GM23338 (cell line): ENCODE data around the gene SMPD4. TPM values are rescaled to one million over a fixed set of nuclear protein-coding genes. Genes with fewer than 3 reads are reported as not detected.
"Not testable (repeated sequence)": the region's sequence is repeated elsewhere in the genome, so short reads cannot be mapped to it uniquely, and the experiment has no call there.

ENCODE experiments used
- ATAC-seq: fragments of 200-7000 bp; cut with Tn5 transposase; 3 replicates; pipeline ENCODE4 v1.9.1; 2020
- DNase-seq: peaks from one replicate; pipeline ENCODE4 v3.0.0-alpha.2; 2015; ENCODE audit warnings: low spot score
- H2AFZ ChIP-seq: fragments of 200-600 bp; sonication (generic); 2 replicates; pipeline ENCODE4 v1.8.0; 2016; ENCODE audit warnings: antibody characterized with exemption, mild to moderate bottlenecking, moderate library complexity
- H3F3A ChIP-seq: fragments of 200-600 bp; sonication (generic); replicated peaks from 2 replicates; pipeline ENCODE4 v1.8.0; 2017; ENCODE audit warnings: antibody characterized with exemption, mixed run types, low read depth
- H3K27ac ChIP-seq: fragments of 200-600 bp; sonication (generic); 2 replicates; pipeline ENCODE4 v1.6.1; 2016; ENCODE audit warnings: low read depth
- H3K27me3 ChIP-seq: fragments of 200-600 bp; sonication (generic); 2 replicates; pipeline ENCODE4 v1.8.0; 2016; ENCODE audit warnings: mild to moderate bottlenecking, mixed run types, moderate library complexity; ENCODE audit not compliant: insufficient read depth
- H3K36me3 ChIP-seq: fragments of 200-600 bp; sonication (generic); 2 replicates; pipeline ENCODE4 v1.8.0; 2016; ENCODE audit warnings: mild to moderate bottlenecking; ENCODE audit not compliant: insufficient read depth
- H3K4me1 ChIP-seq: fragments of 200-600 bp; sonication (generic); 2 replicates; pipeline ENCODE4 v1.8.0; 2016; ENCODE audit warnings: mild to moderate bottlenecking, moderate library complexity; ENCODE audit not compliant: insufficient read depth
- H3K4me2 ChIP-seq: fragments of 200-600 bp; sonication (generic); 2 replicates; pipeline ENCODE4 v1.7.1; 2017; ENCODE audit warnings: mixed run types
- H3K4me3 ChIP-seq: fragments of 200-600 bp; sonication (generic); 2 replicates; pipeline ENCODE4 v1.6.1; 2016; ENCODE audit warnings: mixed run types
- H3K79me2 ChIP-seq: fragments of 200-600 bp; sonication (generic); replicated peaks from 2 replicates; pipeline ENCODE4 v1.8.0; 2017; ENCODE audit warnings: mild to moderate bottlenecking; ENCODE audit not compliant: insufficient read depth
- H3K9me2 ChIP-seq: fragments of 200-600 bp; sonication (generic); 2 replicates; pipeline ENCODE4 v1.8.0; 2017; ENCODE audit not compliant: insufficient read depth
- H4K20me1 ChIP-seq: fragments of 200-600 bp; sonication (generic); replicated peaks from 2 replicates; pipeline ENCODE4 v1.8.0; 2017; ENCODE audit warnings: mild to moderate bottlenecking; ENCODE audit not compliant: insufficient read depth
- H3K27ac Mint-ChIP-seq: 2 replicates; pipeline ENCODE4 v1.8.0; 2020; ENCODE audit warnings: inconsistent platforms, mild to moderate bottlenecking, moderate library complexity, mixed read lengths
- H3K27me3 Mint-ChIP-seq: 3 replicates; pipeline ENCODE4 v1.8.0; 2022; ENCODE audit warnings: low read depth, mild to moderate bottlenecking, moderate library complexity, mixed read lengths, inconsistent platforms; ENCODE audit not compliant: insufficient read depth, poor library complexity
- H3K36me3 Mint-ChIP-seq: 3 replicates; pipeline ENCODE4 v1.8.0; 2021; ENCODE audit warnings: low read depth, mild to moderate bottlenecking, inconsistent platforms, moderate library complexity, mixed read lengths
- H3K4me1 Mint-ChIP-seq: 3 replicates; pipeline ENCODE4 v1.8.0; 2020; ENCODE audit warnings: mild to moderate bottlenecking, inconsistent platforms, mixed read lengths
- H3K4me3 Mint-ChIP-seq: 3 replicates; pipeline ENCODE4 v1.8.0; 2021; ENCODE audit warnings: moderate library complexity, mild to moderate bottlenecking, inconsistent platforms, mixed read lengths
- H3K9me3 Mint-ChIP-seq: 3 replicates; pipeline ENCODE4 v1.8.0; 2020; ENCODE audit warnings: moderate library complexity, mild to moderate bottlenecking, inconsistent platforms, mixed read lengths
- NANOG ChIP-seq: IDR thresholded peaks from 2 replicates; pipeline ENCODE4 v1.6.1; 2016; ENCODE audit warnings: antibody characterized with exemption, borderline replicate concordance
- STAT1 ChIP-seq: IDR thresholded peaks from one replicate; pipeline ENCODE4 v1.6.1; 2016; ENCODE audit warnings: antibody characterized with exemption; ENCODE audit not compliant: unreplicated experiment
- ZNF114 ChIP-seq: fragments of 250-450 bp; sonication (Bioruptor Pico); IDR thresholded peaks from 2 replicates; pipeline ENCODE4 v1.5.0; 2020; ENCODE audit warnings: mild to moderate bottlenecking, moderate library complexity
- ZNF331 ChIP-seq: fragments of 250-450 bp; sonication (Bioruptor Pico); IDR thresholded peaks from 2 replicates; pipeline ENCODE4 v1.5.0; 2020; ENCODE audit warnings: low read depth, mild to moderate bottlenecking, moderate library complexity
- polyA plus RNA-seq: library from polyadenylated mRNA; unstranded; fragments of >200 nt; fragmentation: Nextera tagmentation; extraction: Ambion mirVana; gene quantifications from 2 replicates; pipeline ENCODE4 v1.2.1, GENCODE V29; 2016
- total RNA-seq: library from RNA; depleted of rRNA; stranded (reverse); fragments of >200 nt; shearing (Covaris generic); gene quantifications from 2 replicates; pipeline ENCODE4 v1.2.3, GENCODE V29; 2014
- TF ChIP-seq, protein P1 (sequence below): IDR thresholded peaks from 2 replicates; pipeline ENCODE4 v1.6.1; 2016; ENCODE audit warnings: antibody characterized with exemption
- TF ChIP-seq, protein P2 (sequence below), 2 experiments: fragments of 200-600 bp in 1 of 2; sonication (generic) in 1 of 2; conservative IDR thresholded peaks; 2 replicates each; pipeline versions ENCODE4 v1.5.1 to v1.6.1; 2016 to 2017; ENCODE audit warnings: antibody characterized with exemption in 2 of 2, low read depth in 2 of 2, mild to moderate bottlenecking in 2 of 2, moderate library complexity in 1 of 2

SMPD4 gene
- total and polyA plus RNA-seq, 2 experiments from 2014 or later: 44.2 to 98.6 TPM

DNA sequence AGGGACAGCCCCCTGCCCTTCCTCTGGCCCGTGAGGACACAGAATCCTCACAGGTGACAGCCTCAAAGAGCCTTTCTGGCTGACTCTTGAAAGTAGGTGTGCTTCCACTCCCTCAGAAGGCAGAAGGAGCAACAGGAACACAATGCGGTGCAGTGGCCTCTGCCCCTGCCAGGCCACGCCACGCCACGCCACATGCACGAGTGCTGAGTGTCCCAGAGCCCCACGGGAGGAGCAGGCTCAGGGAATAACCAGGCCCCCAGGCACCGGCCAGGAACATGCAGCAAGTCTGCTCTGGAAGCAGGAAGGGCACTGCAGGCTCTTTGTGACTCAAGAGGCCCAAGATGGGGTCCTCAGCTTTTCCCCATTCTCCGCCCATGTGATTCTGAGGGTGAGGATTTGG lies 18.4 kb downstream of the SMPD4 start:
- no peaks in the 10 kb centered on the region; the same call in 1 of the 2 replicates for H4K20me1 ChIP-seq
- H3K9me3 Mint-ChIP-seq: no peaks in the 10 kb centered on the region
- peaks cover 64% of the 10 kb centered on the region for H3K36me3 Mint-ChIP-seq
- no peaks in the 10 kb centered on the region for H3K79me2 ChIP-seq
- no peak for ATAC-seq
- no peak overlapping the region for H2AFZ ChIP-seq
- H3K9me2 ChIP-seq: no peaks in the 10 kb centered on the region
- H3K27me3 Mint-ChIP-seq: peaks cover 9% of the 10 kb centered on the region
- H3K27ac ChIP-seq: no peak overlapping the region
- H3F3A ChIP-seq: no peaks in the 10 kb centered on the region
- no peaks in the 10 kb centered on the region for H3K27me3 ChIP-seq
- no peak for DNase-seq
- H3K4me2 ChIP-seq: no peak overlapping the region
- no peaks in the 10 kb centered on the region for H3K4me1 ChIP-seq
- peaks cover 3% of the 10 kb centered on the region; the same call in 2 of the 3 replicates for H3K4me1 Mint-ChIP-seq
- H3K4me3 ChIP-seq: no peak overlapping the region
- peaks cover 13% of the 10 kb centered on the region for H3K36me3 ChIP-seq
- no peak overlapping the region for H3K27ac Mint-ChIP-seq
- TF ChIP-seq ZNF331 (no peak), STAT1 (no peak), NANOG (no peak), ZNF114 (CRISPR knock-in tag) (no peak)
- TF ChIP-seq, protein P1, sequence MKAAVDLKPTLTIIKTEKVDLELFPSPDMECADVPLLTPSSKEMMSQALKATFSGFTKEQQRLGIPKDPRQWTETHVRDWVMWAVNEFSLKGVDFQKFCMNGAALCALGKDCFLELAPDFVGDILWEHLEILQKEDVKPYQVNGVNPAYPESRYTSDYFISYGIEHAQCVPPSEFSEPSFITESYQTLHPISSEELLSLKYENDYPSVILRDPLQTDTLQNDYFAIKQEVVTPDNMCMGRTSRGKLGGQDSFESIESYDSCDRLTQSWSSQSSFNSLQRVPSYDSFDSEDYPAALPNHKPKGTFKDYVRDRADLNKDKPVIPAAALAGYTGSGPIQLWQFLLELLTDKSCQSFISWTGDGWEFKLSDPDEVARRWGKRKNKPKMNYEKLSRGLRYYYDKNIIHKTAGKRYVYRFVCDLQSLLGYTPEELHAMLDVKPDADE: no peak
- no peak overlapping the region for H3K4me3 Mint-ChIP-seq

DNA sequence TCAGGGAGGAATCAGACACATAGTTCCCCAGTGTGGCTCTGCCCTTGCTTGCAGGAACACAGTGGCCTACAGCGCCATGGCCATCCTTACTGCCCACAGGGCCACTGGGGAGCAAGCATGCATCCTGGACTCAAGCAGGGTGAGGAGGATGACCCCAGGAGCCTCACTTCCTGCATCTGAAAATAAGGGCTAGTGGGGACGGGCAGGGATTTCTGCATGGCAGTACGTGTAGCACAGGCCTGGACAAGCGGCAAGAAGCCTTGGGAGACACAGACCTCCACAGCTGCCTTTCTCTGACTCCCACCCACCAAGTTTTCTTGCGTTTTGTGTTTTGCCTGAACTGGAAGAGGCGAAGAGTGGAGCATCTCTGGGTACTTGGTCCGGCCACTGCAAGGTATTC lies 18.9 kb downstream of the SMPD4 start:
- not testable (repeated sequence) for H3K4me1 Mint-ChIP-seq, H3K4me2 ChIP-seq, H3K9me2 ChIP-seq, H2AFZ ChIP-seq, H4K20me1 ChIP-seq, ATAC-seq, H3K27ac Mint-ChIP-seq, H3K27me3 ChIP-seq, H3K4me3 Mint-ChIP-seq, H3F3A ChIP-seq, DNase-seq, H3K4me3 ChIP-seq, H3K27me3 Mint-ChIP-seq, H3K4me1 ChIP-seq, H3K27ac ChIP-seq, H3K79me2 ChIP-seq, H3K9me3 Mint-ChIP-seq, H3K36me3 ChIP-seq
- H3K36me3 Mint-ChIP-seq: peaks cover 59% of the 10 kb centered on the region

DNA sequence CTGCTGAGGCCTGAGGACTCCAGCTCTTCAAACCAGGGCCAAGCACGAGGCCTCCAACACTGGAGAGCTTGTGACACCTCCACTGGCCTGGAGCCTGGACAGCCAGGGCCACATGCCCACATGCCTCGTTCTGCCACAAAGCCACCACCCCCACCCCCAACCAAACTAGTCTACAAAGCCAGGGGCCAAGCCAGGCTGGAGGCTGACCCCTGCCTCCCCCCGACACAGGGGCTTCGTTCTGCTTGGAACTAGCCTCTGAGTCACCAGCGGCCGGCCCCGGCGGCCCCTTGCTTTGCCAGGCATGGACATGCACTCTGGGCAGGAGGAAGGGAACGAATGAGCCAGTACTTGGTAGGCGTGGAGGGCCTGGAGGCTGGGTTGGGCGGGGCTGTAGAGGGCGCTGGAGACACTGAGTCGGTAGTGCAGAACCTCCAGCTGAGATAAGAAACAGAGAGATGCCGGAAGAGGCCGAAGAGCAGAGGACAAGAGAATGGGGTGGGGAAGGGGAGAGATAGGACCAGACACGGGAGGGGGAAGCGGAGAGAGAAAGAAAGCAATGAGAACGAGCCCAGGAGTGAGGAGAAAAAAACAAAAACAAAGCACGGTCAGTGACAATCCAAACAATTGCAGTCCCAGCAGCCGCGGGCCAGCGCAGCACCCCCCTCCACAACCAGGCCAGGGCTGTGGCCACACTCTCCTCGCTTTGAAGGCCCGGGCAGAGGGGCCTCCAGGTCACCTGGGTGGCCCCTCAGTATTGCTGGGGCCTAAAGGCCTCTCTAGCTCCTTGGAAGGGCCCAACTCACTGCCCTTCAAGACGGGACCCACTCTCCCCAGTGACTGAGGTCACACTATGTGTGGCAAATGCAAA lies 20.3 kb downstream of the SMPD4 start:
- H3K36me3 ChIP-seq, H3K4me2 ChIP-seq, H3K27me3 ChIP-seq, H3K4me1 Mint-ChIP-seq, H3K27me3 Mint-ChIP-seq, H3K27ac ChIP-seq, H3K79me2 ChIP-seq, H3K9me3 Mint-ChIP-seq, H3F3A ChIP-seq, H2AFZ ChIP-seq, H4K20me1 ChIP-seq, H3K4me3 ChIP-seq, H3K4me3 Mint-ChIP-seq, H3K27ac Mint-ChIP-seq, H3K9me2 ChIP-seq, H3K4me1 ChIP-seq: not testable (repeated sequence)
- DNase-seq: peak; percentile 22
- TF ChIP-seq, protein P2, sequence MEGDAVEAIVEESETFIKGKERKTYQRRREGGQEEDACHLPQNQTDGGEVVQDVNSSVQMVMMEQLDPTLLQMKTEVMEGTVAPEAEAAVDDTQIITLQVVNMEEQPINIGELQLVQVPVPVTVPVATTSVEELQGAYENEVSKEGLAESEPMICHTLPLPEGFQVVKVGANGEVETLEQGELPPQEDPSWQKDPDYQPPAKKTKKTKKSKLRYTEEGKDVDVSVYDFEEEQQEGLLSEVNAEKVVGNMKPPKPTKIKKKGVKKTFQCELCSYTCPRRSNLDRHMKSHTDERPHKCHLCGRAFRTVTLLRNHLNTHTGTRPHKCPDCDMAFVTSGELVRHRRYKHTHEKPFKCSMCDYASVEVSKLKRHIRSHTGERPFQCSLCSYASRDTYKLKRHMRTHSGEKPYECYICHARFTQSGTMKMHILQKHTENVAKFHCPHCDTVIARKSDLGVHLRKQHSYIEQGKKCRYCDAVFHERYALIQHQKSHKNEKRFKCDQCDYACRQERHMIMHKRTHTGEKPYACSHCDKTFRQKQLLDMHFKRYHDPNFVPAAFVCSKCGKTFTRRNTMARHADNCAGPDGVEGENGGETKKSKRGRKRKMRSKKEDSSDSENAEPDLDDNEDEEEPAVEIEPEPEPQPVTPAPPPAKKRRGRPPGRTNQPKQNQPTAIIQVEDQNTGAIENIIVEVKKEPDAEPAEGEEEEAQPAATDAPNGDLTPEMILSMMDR (conservative IDR thresholded peaks at IDR 0.05; ENCODE audit: low read depth in 2 of 2): peak in 1 of 2 experiments; percentile 25; a peak in 1 of 4 replicates
- ATAC-seq: peak; percentile 77
- peaks cover 45% of the 10 kb centered on the region for H3K36me3 Mint-ChIP-seq
